CD8-positive, alpha-beta memory T cell (primary cell): ENCODE measurements around the gene TRANK1. TPM values are rescaled to one million over a fixed set of nuclear protein-coding genes. Genes with fewer than 3 reads are reported as not detected.

Source experiments
- CTCF ChIA-PET: fragments of 350-600 bp; sonication (Branson Sonifier 250); formaldehyde crosslinking; loops from one replicate; lab custom pipeline; 2021; ENCODE audit warnings: antibody characterized with exemption; lab: Charles Lee
- POLR2A ChIA-PET: fragments of 350-600 bp; sonication (Branson Sonifier 250); formaldehyde crosslinking; loops from one replicate; lab custom pipeline; 2021; ENCODE audit warnings: antibody characterized with exemption; lab: Charles Lee
- DNase-seq, 5 donors: peaks; one replicate each; pipeline versions ENCODE4 v3.0.0 to v3.0.0-alpha.2; 2020 to 2022; ENCODE audit warnings: mixed read lengths in 1 of 5
- H3K27ac ChIP-seq: one replicate; pipeline ENCODE4 v1.7.0; 2013; ENCODE audit warnings: low read depth, mild to moderate bottlenecking, low read length, moderate library complexity
- H3K27me3 ChIP-seq: 2 replicates; pipeline ENCODE4 v1.7.0; 2013; ENCODE audit warnings: low read length, mild to moderate bottlenecking; ENCODE audit not compliant: insufficient read depth, poor library complexity, severe bottlenecking
- H3K36me3 ChIP-seq: 2 replicates; pipeline ENCODE4 v1.7.0; 2013; ENCODE audit warnings: mild to moderate bottlenecking, low read length, moderate library complexity; ENCODE audit not compliant: insufficient read depth
- H3K4me1 ChIP-seq: 2 replicates; pipeline ENCODE4 v1.7.0; 2013; ENCODE audit warnings: mild to moderate bottlenecking, low read length, moderate library complexity; ENCODE audit not compliant: insufficient read depth
- H3K4me3 ChIP-seq: 2 replicates; pipeline ENCODE4 v1.7.0; 2013; ENCODE audit warnings: mild to moderate bottlenecking, low read length
- H3K9me3 ChIP-seq: 2 replicates; pipeline ENCODE4 v1.7.0; 2013; ENCODE audit warnings: mild to moderate bottlenecking, low read length
- H3K27ac Mint-ChIP-seq, 8 donors: one replicate each; pipeline ENCODE4 v1.8.0; 2020 to 2021; ENCODE audit warnings: mixed read lengths in 8 of 8, mild to moderate bottlenecking in 6 of 8, inconsistent platforms in 3 of 8, moderate library complexity in 3 of 8
- H3K27me3 Mint-ChIP-seq, 2 donors: one replicate each; pipeline ENCODE4 v1.8.0; 2020 to 2021; ENCODE audit warnings: mixed read lengths in 2 of 2, mild to moderate bottlenecking in 1 of 2, moderate library complexity in 1 of 2
- H3K36me3 Mint-ChIP-seq, 3 donors: one replicate each; pipeline ENCODE4 v1.8.0; 2020 to 2021; ENCODE audit warnings: mixed read lengths in 3 of 3, inconsistent platforms in 1 of 3, mild to moderate bottlenecking in 1 of 3
- H3K4me1 Mint-ChIP-seq, 3 donors: one replicate each; pipeline ENCODE4 v1.8.0; 2020 to 2021; ENCODE audit warnings: mixed read lengths in 3 of 3, inconsistent platforms in 1 of 3, mild to moderate bottlenecking in 1 of 3
- H3K4me3 Mint-ChIP-seq, 7 donors: one replicate each; pipeline ENCODE4 v1.8.0; 2020 to 2021; ENCODE audit warnings: mixed read lengths in 7 of 7, mild to moderate bottlenecking in 6 of 7, moderate library complexity in 4 of 7, inconsistent platforms in 2 of 7
- H3K9me3 Mint-ChIP-seq, 5 donors: one replicate each; pipeline ENCODE4 v1.8.0; 2020 to 2022; ENCODE audit warnings: mixed read lengths in 5 of 5, mild to moderate bottlenecking in 3 of 5, moderate library complexity in 2 of 5, inconsistent platforms in 1 of 5
- polyA plus RNA-seq: library from polyadenylated mRNA; unstranded; fragments of 300-500 nt; fragmentation: Illumina TruSeq; gene quantifications from one replicate; pipeline ENCODE4 v1.2.3, GENCODE V29; 2021
- total RNA-seq, 2 experiments: library from RNA; stranded (reverse); gene quantifications; one replicate each; pipeline ENCODE4 v1.2.3, GENCODE V29; 2021

TRANK1 gene
- total and polyA plus RNA-seq, 3 experiments from 2014 or later = 12.7 to 33.2 (median 16.2) TPM

DNA sequence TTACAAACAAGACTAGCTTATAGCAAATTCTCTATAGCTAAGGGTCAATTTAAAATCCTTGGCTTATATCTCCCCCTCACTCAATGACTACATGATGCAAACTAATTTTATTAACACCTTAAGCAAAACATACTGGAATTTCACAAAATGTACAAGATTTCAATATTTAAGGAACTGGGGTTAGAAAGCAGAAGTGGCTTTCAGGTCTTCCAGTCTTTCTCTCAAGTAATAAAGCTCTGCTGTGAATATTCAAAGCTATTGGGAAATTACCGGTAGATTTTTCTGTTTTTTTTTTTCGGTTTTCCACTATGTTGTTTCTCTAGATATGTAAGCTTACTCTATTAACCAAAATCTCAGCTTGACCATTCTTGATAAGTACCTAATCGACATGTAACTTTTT is 44.2 kb upstream of the TRANK1 start:
- CTCF ChIA-PET = interaction anchor here (0.8 to 1.3 kb wide), 2 partner anchors 19 to 31 kb away, joined by 3 to 5 read pairs; no protein-coding TSS in a partner anchor

DNA sequence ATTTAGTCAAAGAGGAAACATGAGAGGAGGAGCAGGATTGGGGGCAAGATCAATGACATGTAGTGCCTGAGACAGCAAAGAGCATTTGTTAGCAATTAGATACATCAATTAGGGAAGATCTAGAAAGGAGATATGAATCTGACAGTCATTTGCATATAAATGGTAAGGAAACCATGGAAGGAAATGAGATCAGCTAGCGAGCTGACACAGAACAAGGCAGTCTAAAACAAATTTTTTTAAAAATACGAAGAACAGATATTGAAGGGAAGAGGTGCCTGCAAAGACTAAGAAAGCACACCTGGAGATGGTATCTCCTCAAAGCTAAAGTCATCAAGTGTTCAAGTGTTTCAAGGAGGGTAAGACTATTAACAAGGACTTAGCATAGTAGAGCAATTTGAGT is 43.5 kb upstream of the TRANK1 start:
- H3K36me3 ChIP-seq = peaks cover 19% of the 10 kb centered on the region
- CTCF ChIA-PET = interaction anchor here (1.3 kb wide), 1 partner anchor 30 kb away, joined by 5 read pairs; no protein-coding TSS in a partner anchor
- no peaks in the 10 kb centered on the region for H3K27me3 ChIP-seq
- Mint-ChIP-seq H3K27ac (peak overlapping the region; percentile 20 to 85 (median 42)), H3K27me3 (no peaks in the 10 kb centered on the region), H3K4me1 (peaks cover 6 to 45% (median 13%) of the 10 kb centered on the region in 3 donors), H3K9me3 (no peaks in the 10 kb centered on the region), H3K36me3 (peaks cover 13 to 56% (median 23%) of the 10 kb centered on the region in 3 donors), H3K4me3 (peak overlapping the region; percentile 32 to 72 (median 65))
- DNase-seq = no peak
- peaks cover 49% of the 10 kb centered on the region for H3K4me1 ChIP-seq
- H3K4me3 ChIP-seq = peak overlapping the region; percentile 18
- no peaks in the 10 kb centered on the region for H3K9me3 ChIP-seq
- POLR2A ChIA-PET = no interaction called here
- no peak overlapping the region for H3K27ac ChIP-seq

More for the DNA sequence above, 44.2 kb upstream of the TRANK1 start:
- Histone ChIP-seq H3K27ac (no peak overlapping the region), H3K4me3 (peak overlapping the region; percentile 14), H3K27me3 (no peaks in the 10 kb centered on the region), H3K4me1 (peaks cover 51% of the 10 kb centered on the region), H3K9me3 (no peaks in the 10 kb centered on the region), H3K36me3 (peaks cover 19% of the 10 kb centered on the region)
- H3K27ac Mint-ChIP-seq = peak overlapping the region in 7 of 8 donors; percentile 0 to 82 (median 76)
- H3K4me1 Mint-ChIP-seq = peaks cover 6 to 45% (median 13%) of the 10 kb centered on the region in 3 donors
- DNase-seq = no peak
- H3K27me3 Mint-ChIP-seq = no peaks in the 10 kb centered on the region
- POLR2A ChIA-PET = interaction anchor here (0.6 kb wide), 2 partner anchors 113 to 138 kb away, joined by 4 to 5 read pairs; no protein-coding TSS in a partner anchor
- peak overlapping the region in 5 of 7 donors; percentile 29 to 68 (median 51) for H3K4me3 Mint-ChIP-seq
- no peaks in the 10 kb centered on the region for H3K9me3 Mint-ChIP-seq
- peaks cover 9 to 49% (median 23%) of the 10 kb centered on the region in 3 donors for H3K36me3 Mint-ChIP-seq

GRCh38 chr3:36981006-36981405 is 36.2 kb upstream of the TRANK1 start:
- ChIA-PET POLR2A (interaction anchor here (0.7 kb wide), 1 partner anchor 12 kb away, joined by 3 read pairs; the partner anchor contains the start of genes EPM2AIP1 and MLH1), CTCF (no interaction called here)
- H3K4me1 ChIP-seq = no peaks in the 10 kb centered on the region
- no peaks in the 10 kb centered on the region for H3K27me3 ChIP-seq
- no peak overlapping the region for H3K4me3 Mint-ChIP-seq
- H3K27ac Mint-ChIP-seq = no peak overlapping the region
- no peaks in the 10 kb centered on the region for H3K9me3 ChIP-seq
- peaks cover 23 to 49% (median 32%) of the 10 kb centered on the region in 3 donors for H3K36me3 Mint-ChIP-seq
- H3K36me3 ChIP-seq = peaks cover 14% of the 10 kb centered on the region
- H3K27me3 Mint-ChIP-seq = no peaks in the 10 kb centered on the region
- H3K9me3 Mint-ChIP-seq = peaks cover 3 to 19% (median 10%) of the 10 kb centered on the region in 5 donors
- H3K4me3 ChIP-seq = no peak overlapping the region
- peaks cover 4 to 7% (median 7%) of the 10 kb centered on the region in 3 donors for H3K4me1 Mint-ChIP-seq
- DNase-seq = no peak
- H3K27ac ChIP-seq = no peak overlapping the region

DNA sequence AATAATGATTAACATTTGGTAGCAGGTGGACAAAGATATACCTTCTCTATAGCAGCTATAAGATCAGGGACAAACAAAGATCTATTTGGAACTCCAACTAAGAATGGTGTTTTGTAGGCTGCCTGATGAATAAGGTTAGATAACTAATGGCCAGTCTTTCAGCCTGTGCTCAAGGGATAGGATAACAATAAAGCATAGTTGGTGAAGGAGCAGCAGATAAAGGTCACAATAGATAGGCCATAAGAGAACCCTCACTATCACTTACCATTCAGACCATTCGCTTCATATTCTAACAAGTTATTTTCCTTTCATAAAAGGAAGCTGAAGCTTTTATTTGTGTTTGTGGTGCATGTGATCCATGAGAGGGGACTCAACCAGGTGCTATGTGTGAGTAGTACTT is 28.3 kb upstream of the TRANK1 start:
- Mint-ChIP-seq H3K9me3 (peaks cover 0 to 6% (median 0%) of the 10 kb centered on the region in 5 donors), H3K4me1 (peaks cover 14 to 24% (median 22%) of the 10 kb centered on the region in 3 donors), H3K27me3 (no peaks in the 10 kb centered on the region), H3K4me3 (no peak overlapping the region), H3K36me3 (peaks cover 4 to 8% (median 5%) of the 10 kb centered on the region in 3 donors), H3K27ac (no peak overlapping the region)
- Histone ChIP-seq H3K36me3 (no peaks in the 10 kb centered on the region), H3K9me3 (no peaks in the 10 kb centered on the region), H3K27me3 (no peaks in the 10 kb centered on the region), H3K27ac (no peak overlapping the region), H3K4me3 (no peak overlapping the region), H3K4me1 (peaks cover 6% of the 10 kb centered on the region)
- ChIA-PET POLR2A (interaction anchor here (0.8 kb wide), 1 partner anchor 20 kb away, joined by 3 read pairs; the partner anchor contains the start of genes EPM2AIP1 and MLH1), CTCF (interaction anchor here (2.0 kb wide), 1 partner anchor 15 kb away, joined by 7 read pairs; no protein-coding TSS in a partner anchor)
- DNase-seq = no peak

- Histone ChIP-seq H3K36me3 (no peaks in the 10 kb centered on the region), H3K27ac (no peak overlapping the region), H3K9me3 (no peaks in the 10 kb centered on the region), H3K4me3 (no peak overlapping the region), H3K27me3 (no peaks in the 10 kb centered on the region), H3K4me1 (peaks cover 6% of the 10 kb centered on the region)
- POLR2A ChIA-PET = no interaction called here
- Mint-ChIP-seq H3K36me3 (peaks cover 0 to 8% (median 4%) of the 10 kb centered on the region in 3 donors), H3K9me3 (no peaks in the 10 kb centered on the region), H3K4me3 (no peak overlapping the region), H3K27me3 (no peaks in the 10 kb centered on the region), H3K27ac (no peak overlapping the region), H3K4me1 (peaks cover 14 to 24% (median 22%) of the 10 kb centered on the region in 3 donors)
- CTCF ChIA-PET = interaction anchor here (1.0 kb wide), 1 partner anchor 13 kb away, joined by 4 read pairs; no protein-coding TSS in a partner anchor
- DNase-seq = no peak
These were observed 27.3 kb upstream of the TRANK1 start for GRCh38 chr3:36972163-36972562.

DNA sequence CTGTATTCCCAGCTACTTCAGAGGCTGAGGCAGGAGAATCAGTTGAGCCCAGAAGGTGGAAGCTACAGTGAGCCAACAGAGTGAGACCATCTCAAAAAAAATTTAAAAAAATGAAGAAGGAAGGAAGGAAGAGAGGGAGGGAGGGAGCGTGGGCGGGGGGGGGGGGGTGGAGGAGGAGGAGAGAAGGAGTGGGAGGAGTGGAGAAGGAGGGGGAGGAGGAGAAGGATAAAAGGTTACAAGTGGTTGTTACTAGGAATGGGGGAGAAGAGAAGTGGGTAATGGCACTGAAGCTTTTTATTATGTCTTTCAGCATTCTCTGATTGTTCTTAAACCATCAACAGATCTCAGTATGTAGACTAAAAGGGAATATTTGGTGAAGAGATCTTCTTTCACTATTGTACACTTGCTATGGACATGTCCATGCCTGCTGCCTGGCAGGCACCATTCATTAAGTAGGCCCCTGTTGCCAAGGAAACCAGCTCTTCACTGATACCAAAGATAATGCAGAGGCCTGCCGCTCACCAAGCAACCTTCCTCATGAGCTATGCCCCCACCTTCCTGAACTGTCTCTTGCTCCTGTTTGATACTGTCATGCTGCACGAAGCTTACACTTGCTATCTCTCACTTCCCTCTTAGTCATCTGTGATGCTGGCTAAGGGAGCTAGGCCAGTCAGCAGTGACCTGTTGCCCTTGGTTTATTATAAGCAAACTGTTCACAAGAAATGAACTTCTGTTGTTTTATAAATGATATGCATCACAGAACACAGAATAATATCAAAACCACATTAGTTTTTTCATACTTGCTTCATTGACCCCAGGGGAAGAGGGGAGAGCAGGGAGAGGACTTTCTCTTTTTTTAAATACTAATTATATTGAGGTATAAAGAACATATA is 24.9 kb upstream of the TRANK1 start:
- Mint-ChIP-seq H3K4me1 (peaks cover 14 to 24% (median 22%) of the 10 kb centered on the region in 3 donors), H3K27me3 (no peaks in the 10 kb centered on the region), H3K4me3 (no peak overlapping the region), H3K9me3 (no peaks in the 10 kb centered on the region), H3K36me3 (peaks cover 0 to 6% (median 3%) of the 10 kb centered on the region in 3 donors), H3K27ac (peak overlapping the region; percentile 29 to 93 (median 54))
- CTCF ChIA-PET = interaction anchor here (0.6 to 2.6 kb wide), 2 partner anchors 11 to 19 kb away, joined by 3 to 11 read pairs; no protein-coding TSS in a partner anchor
- no peaks in the 10 kb centered on the region for H3K27me3 ChIP-seq
- peak overlapping the region; percentile 62 for H3K27ac ChIP-seq
- no peak overlapping the region for H3K4me3 ChIP-seq
- peaks cover 6% of the 10 kb centered on the region for H3K4me1 ChIP-seq
- H3K36me3 ChIP-seq = no peaks in the 10 kb centered on the region
- H3K9me3 ChIP-seq = no peaks in the 10 kb centered on the region
- POLR2A ChIA-PET = interaction anchor here (0.5 kb wide), 1 partner anchor 10 kb away, joined by 4 read pairs; no protein-coding TSS in a partner anchor
- DNase-seq = peak in 3 of 5 donors; percentile 16 to 55 (median 33)

DNA sequence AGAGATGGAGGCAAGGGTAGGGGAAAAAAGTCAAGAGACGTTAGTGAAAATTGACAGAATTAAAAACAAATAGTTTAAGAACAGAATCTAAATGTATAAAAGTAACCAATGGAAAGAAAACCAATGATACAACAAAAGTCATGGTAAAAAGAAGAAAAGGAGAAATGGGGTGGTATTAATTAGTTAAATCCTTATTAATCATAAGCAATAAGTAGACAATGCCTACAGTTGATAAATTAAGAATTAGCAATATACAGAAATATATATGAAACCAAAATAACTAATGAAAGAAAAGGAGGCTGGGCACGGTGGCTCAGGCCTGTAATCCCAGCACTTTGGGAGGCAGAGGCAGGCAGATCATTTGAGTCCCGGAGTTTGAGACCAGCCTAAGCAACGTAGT is 24.2 kb upstream of the TRANK1 start:
- POLR2A ChIA-PET = interaction anchor here (0.5 kb wide), 1 partner anchor 9 kb away, joined by 4 read pairs; no protein-coding TSS in a partner anchor
- peak overlapping the region; percentile 62 for H3K27ac ChIP-seq

More for the DNA sequence above, 24.2 kb upstream of the TRANK1 start:
- no peaks in the 10 kb centered on the region for H3K9me3 ChIP-seq
- H3K27me3 ChIP-seq = no peaks in the 10 kb centered on the region
- Mint-ChIP-seq H3K27ac (peak overlapping the region in 5 of 8 donors; percentile 60 to 93 (median 87)), H3K27me3 (no peaks in the 10 kb centered on the region), H3K4me3 (no peak overlapping the region), H3K4me1 (peaks cover 14 to 24% (median 22%) of the 10 kb centered on the region in 3 donors), H3K36me3 (peaks cover 0 to 6% (median 3%) of the 10 kb centered on the region in 3 donors), H3K9me3 (no peaks in the 10 kb centered on the region)
- peaks cover 6% of the 10 kb centered on the region for H3K4me1 ChIP-seq
- no peak overlapping the region for H3K4me3 ChIP-seq
- H3K36me3 ChIP-seq = no peaks in the 10 kb centered on the region
- CTCF ChIA-PET = interaction anchor here (2.6 kb wide), 1 partner anchor 10 kb away, joined by 11 read pairs; no protein-coding TSS in a partner anchor
- DNase-seq = no peak
